Tongue (tissue), 2 donors: ENCODE data around the gene BLNK. TPM values are rescaled to one million over a fixed set of nuclear protein-coding genes. Genes with fewer than 3 reads are reported as not detected.
"Not testable (repeated sequence)": the region's sequence is repeated elsewhere in the genome, so short reads cannot be mapped to it uniquely, and the experiment has no call there.

Source experiments
- DNase-seq: peaks from one replicate; pipeline ENCODE4 v3.0.0-alpha.2; 2015
- total RNA-seq: library from RNA; depleted of rRNA; stranded (reverse); fragments of >200 nt; gene quantifications from one replicate; pipeline ENCODE4 v1.2.3, GENCODE V29; 2014

Gene BLNK
- total RNA-seq, 1 donor from 2014 or later = 2.2 TPM

- DNase-seq = peak; percentile 8
Measured at GRCh38 chr10:96225119-96225518, 46.2 kb downstream of the BLNK start.

GRCh38 chr10:96222908-96223307 is 48.5 kb downstream of the BLNK start:
- DNase-seq = no peak

- DNase-seq = no peak
Measured at GRCh38 chr10:96222441-96222840, 48.9 kb downstream of the BLNK start.

- DNase-seq = no peak
Measured at GRCh38 chr10:96218826-96219225, 52.5 kb downstream of the BLNK start.

GRCh38 chr10:96217711-96218110 is 53.7 kb downstream of the BLNK start:
- DNase-seq = no peak

- no peak for DNase-seq
Measured at GRCh38 chr10:96216775-96217174, 54.6 kb downstream of the BLNK start.

- no peak for DNase-seq
Measured at GRCh38 chr10:96212911-96213310, 58.5 kb downstream of the BLNK start.

- no peak for DNase-seq
Measured at GRCh38 chr10:96211764-96212163, 59.6 kb downstream of the BLNK start.

- no peak for DNase-seq
Measured at GRCh38 chr10:96208946-96209345, 62.4 kb downstream of the BLNK start.

GRCh38 chr10:96208271-96208670 is 63.1 kb downstream of the BLNK start:
- no peak for DNase-seq

- no peak for DNase-seq
Measured at GRCh38 chr10:96205580-96205979, 65.8 kb downstream of the BLNK start.

GRCh38 chr10:96201525-96201924 is 69.8 kb downstream of the BLNK start:
- DNase-seq = no peak

GRCh38 chr10:96189505-96189904 is 81.9 kb downstream of the BLNK start:
- DNase-seq = not testable (repeated sequence)

- DNase-seq = no peak
Measured at GRCh38 chr10:96188916-96189315, 82.5 kb downstream of the BLNK start.

GRCh38 chr10:96188421-96188820 is 82.9 kb downstream of the BLNK start:
- no peak for DNase-seq

- DNase-seq = no peak
Measured at GRCh38 chr10:96176985-96177384, 94.4 kb downstream of the BLNK start.

- DNase-seq = no peak
Measured at GRCh38 chr10:96172666-96173065, 98.7 kb downstream of the BLNK start.

GRCh38 chr10:96170230-96170629 is 101.1 kb downstream of the BLNK start:
- DNase-seq = no peak

- DNase-seq = no peak
Measured at GRCh38 chr10:96168546-96168945, 102.8 kb downstream of the BLNK start.

- no peak for DNase-seq
Measured at GRCh38 chr10:96165726-96166125, 105.6 kb downstream of the BLNK start.

- no peak for DNase-seq
Measured at GRCh38 chr10:96153070-96153469, 118.3 kb downstream of the BLNK start.

- DNase-seq = no peak
Measured at GRCh38 chr10:96152437-96152836, 118.9 kb downstream of the BLNK start.
